GM18867 (cell line): ENCODE results near the gene CELA2B.
"Not testable (repeated sequence)": the region's sequence is repeated elsewhere in the genome, so short reads cannot be mapped to it uniquely, and the experiment has no call there.

Experiments used
- ATAC-seq: cut with Tn5 transposase; IDR thresholded peaks from one replicate; pipeline ENCODE4 v1.9.1; 2021; ENCODE audit warnings: mild to moderate bottlenecking, moderate library complexity; ENCODE audit not compliant: unreplicated experiment

CELA2B gene

DNA sequence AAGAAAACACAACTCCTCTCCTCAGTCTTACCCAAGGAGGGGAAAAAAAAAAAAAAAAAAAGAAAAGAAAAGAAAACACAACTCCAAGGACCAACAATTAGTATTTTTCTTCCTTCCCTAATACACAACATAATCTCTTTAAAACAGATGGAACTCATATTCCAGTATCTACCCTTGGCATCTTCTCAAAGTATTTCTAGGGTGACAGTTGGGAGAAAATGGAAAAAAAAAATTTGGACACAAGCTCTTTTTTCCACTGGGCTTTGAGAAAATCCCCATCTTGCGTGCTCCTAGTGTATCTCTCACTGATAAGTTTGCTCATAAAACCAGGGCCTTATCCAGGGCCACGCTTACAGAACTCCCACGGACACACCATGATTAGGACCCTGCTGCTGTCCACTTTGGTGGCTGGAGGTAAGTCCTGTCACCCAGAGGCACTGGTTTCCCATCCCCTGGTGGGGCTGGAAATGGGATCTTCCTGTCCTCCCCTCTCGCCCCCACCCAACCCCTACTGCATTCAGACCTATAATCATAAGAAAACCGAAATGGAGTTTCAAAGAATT is at the start of gene CELA2B:
TSS of gene CELA2B (plus strand) at position 353 of the 563 bp plus-strand sequence. CDS start at position 375, 22 bp downstream.
- ATAC-seq: no peak

DNA sequence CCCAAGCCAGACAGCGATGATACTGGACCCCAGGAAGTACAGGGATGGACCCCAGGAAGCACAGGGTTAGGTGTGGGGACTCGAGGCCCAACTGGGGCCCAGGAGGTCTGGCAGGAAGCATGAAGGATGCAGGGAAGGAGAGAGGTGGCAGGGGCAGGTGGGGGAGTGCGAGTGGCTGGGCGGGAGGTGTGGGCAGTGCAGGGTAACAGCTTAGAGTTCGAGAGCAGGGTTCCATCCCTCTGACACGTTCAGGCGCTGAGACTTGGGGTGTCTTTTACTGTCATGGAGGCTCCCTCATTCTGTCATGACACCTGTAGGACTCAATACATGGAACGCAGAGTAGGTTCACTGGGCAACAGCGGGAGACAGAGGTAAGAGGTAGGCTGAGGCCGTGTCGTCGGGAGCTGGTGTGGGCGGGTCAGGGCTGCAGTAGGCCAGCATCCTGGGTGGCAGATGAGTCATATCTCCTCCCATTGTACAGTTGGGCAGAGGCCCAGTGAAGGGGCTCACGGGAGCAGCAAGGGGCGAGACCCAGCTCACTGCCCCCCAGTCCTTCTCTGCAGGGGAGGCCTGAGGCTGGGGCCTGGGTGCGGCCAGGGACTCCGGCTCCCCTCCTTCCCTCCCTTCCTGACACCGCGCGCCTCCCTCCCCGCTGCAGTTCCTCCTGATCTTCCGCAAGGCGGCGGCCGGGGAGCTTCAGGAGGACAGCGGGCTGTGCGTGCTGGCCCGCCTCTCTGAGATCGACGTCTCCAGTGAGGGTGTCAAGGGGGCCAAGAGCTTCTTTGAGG is 49.2 kb upstream of the CELA2B start:
- ATAC-seq: no peak

DNA sequence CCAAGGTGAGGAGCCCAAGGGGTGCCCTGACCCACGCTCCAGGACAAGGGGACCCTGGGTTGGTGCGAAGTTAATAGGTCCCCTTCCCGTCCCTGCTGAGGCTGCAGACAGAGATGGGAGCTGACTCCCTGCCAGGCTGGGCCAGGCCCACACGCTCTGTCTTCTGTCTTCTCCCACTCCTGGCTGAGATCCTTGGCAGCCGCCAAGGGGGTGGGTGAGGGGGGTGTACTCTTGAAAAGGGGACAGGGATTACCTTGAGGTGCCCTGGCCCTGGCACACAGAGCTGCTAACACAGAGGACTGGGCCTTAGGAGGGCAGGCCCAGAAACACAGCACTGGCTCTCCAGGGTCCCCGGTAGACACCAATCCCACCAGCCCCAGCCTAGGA is 48.6 kb upstream of the CELA2B start:
- no peak for ATAC-seq

DNA sequence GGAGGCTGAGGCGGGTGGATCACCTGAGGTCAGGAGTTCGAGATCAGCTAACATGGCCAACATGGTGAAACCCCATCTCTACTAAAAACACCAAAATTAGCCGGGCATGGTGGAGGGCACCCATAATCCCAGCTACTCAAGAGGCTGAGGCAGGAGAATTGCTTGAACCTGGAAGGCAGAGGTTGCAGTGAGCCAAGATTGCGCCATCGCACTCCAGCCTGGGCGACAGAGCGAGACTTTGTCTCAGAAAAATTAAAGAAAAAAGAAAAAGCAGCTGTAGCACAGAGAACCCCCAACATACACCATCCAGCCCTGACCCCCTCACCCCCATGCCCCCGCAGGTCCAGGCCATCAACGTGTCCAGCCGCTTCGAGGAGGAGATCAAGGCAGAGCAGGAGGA is 47.7 kb upstream of the CELA2B start:
- not testable (repeated sequence) for ATAC-seq

GRCh38 chr1:15428815-15429435 is 47.0 kb upstream of the CELA2B start:
- no peak for ATAC-seq

DNA sequence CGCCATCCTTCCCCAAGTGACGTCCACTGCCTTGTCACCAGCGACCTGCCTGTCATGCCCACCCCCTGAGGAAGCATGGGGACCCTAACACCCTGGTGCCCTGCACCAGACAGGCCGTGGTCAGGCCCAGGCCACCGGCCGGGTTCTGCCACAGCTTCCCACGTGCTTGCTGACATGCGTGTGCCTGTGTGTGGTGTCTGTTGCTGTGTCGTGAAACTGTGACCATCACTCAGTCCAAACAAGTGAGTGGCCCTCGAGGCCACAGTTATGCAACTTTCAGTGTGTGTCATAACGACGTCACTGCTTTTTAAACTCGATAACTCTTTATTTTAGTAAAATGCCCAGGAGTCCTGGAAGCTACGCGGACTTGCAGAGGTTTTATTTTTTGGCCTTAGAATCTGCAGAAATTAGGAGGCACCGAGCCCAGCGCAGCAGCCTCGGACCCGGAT is 46.2 kb upstream of the CELA2B start:
- ATAC-seq: no peak

GRCh38 chr1:15430787-15431570 is 44.9 kb upstream of the CELA2B start:
- no peak for ATAC-seq

DNA sequence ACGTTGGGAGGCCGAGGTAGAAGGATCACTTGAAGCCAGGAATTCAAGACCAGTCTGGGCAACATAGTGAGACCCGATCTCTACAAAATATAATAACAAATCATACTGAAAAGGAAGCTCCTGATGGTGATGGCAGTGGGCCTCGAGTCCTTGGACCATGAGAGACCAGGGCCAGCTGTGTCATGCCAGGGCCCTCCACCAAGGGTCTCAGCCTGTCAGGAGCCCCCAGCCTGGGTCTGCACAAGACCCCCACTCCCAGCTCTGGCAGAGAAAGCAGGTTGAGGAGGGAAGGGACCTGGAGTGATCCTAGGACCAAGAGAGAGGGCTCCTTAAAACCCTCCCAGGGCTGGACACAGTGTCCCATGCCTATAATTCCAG is 44.3 kb upstream of the CELA2B start:
- no peak for ATAC-seq

DNA sequence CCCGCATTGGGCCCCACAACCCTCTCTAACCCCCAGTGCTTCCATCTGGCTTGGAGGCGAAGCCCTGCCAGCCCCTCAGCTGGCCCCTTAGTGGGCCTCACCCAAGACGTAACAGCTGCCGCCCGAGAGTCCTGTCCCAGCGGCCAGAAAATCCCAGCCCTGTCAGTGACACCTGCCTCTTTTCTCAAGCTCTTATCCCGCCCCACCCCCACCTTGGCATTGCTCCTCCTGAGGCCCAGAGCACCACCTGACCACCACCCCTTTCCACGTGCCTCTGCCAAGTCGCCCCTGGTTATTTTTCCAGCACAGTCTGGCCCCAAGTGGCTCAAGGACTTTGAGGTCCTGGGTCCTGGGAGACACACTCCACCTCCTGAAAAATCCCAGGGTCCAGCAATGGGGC is 43.6 kb upstream of the CELA2B start:
- ATAC-seq: no peak

- no peak for ATAC-seq
These were observed 42.4 kb upstream of the CELA2B start for GRCh38 chr1:15433471-15433870.

DNA sequence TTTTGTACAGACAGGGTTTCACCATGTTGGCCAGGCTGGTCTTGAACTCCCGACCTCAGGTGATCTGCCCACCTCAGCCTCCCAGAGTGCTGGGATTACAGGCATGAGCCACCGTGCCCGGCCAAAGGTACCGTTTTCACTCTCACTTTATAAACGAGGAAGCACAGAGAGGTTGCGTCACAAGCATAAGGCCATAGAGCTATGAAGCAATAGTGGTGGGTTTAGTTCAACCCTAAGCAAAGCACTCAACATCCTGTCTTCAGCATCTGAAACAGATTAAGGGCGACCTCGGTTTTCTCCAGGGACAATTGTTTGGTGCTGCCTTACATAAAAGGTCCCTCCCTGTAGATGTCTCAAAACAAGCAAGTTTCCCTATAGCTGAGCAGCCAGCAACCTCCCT is 41.2 kb upstream of the CELA2B start:
- ATAC-seq: not testable (repeated sequence)

DNA sequence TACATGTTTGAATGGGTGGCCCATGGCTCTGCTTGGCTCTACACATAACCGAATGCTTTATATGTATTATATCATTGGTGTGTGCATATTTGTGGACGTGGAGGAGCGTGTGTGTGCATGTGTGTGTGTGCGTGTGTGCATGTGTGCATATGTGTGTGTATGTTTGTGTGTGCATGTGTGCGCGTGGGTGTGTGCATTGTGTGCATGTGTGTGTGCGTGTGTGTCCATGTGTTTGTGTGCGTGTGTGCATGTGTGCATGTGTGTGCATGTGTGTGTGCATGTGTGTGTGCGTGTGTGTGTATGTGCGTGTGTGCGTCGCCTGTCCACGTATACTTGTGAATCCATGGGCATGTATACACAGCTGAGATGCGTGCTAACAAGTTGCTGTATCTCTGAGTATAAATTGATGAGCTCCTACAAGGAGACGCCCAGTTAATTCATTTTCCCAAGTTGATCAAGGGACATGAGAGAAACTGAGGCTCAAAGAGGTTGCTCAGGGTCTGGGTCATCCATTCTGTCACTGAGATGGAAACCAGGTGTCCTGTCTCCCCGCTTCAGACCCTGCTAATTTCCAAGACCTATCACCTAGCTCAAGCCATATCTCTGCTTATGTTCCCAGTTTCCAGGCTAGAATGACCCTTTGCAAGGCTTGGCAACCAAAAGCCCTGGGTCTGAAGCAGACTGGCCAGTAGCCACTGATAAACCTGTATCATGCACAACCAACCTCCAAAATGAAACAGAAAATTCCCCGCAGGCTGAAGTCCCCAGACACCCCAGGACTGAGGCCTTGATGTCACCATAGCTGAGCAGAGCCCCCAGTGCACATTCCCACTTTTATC is 40.4 kb upstream of the CELA2B start:
- ATAC-seq: no peak

- ATAC-seq: no peak
These were observed 38.9 kb upstream of the CELA2B start for GRCh38 chr1:15436881-15437442.

GRCh38 chr1:15439325-15439724 is 36.6 kb upstream of the CELA2B start:
- no peak for ATAC-seq

- ATAC-seq: no peak
These were observed 35.5 kb upstream of the CELA2B start for GRCh38 chr1:15440357-15440756.

DNA sequence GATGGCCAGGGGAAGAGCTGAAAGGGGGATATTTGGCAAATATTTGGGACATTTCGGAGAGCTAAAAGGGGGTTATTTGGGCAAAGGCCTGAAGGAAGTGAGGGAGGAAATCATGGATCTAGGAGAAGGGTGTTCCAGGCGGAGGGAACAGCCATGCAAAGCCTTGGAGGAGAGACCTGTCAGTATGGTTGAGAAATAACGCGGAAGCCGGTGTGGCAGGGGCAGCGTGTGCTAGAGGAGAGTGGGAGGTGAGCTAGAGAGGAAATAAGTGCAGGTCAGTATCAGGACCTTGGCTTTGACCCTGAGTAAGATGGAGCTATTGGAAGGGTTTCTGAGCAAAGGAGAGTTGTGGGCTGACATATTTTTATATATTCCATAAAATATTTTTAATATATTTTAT is 34.7 kb upstream of the CELA2B start:
- no peak for ATAC-seq

DNA sequence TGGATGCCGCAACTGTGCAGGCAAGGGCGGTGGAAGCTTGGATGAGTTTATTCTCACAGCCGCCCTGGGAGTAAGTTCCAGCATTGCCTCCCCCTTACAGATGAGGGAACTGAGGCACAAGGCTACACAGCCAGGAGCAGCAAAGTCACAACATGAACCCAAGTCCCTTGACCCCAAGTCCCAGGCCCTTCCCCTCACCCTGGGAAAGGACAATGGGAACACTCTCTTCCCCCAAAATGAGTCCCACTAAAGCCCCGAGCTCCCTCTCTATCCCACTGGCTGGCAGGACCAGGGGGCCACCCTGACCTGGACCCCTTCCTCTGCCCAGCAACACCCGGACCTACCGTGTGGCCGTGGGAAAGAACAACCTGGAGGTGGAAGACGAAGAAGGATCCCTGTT is 33.8 kb upstream of the CELA2B start:
- no peak for ATAC-seq

DNA sequence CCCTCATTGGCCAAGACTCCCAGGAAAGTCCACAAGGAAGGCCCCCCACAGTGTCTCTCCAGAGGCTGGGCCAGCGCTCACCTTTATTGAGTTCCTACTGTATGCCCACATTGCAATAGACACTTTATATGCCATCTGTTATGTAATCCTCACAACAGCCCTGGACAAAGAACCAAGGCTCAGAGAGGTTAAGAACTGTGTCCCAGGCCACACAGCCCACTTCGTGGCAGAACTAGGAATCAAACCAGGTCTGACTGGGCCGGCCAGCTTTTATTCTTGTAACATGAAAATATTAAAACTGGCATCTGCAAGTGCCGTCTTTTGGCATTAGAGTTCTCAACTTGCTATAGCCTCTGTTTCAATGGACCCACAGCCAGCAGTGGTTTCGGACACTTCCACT is 33.1 kb upstream of the CELA2B start:
- no peak for ATAC-seq

DNA sequence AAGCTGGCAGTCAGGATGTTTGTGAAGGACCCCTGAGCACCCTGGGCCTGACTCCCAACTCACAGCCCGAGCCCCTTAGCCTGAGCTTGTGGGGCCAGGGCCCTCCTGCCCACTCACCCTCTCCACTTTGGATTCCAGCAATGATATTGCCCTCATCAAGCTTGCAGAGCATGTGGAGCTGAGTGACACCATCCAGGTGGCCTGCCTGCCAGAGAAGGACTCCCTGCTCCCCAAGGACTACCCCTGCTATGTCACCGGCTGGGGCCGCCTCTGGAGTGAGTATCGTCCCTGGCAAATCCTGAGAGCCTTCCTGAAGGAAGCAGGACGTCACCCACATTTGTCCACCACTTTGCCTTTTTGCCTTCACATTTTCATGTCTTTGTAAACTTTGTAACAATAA is 32.6 kb upstream of the CELA2B start:
- no peak for ATAC-seq
